ENCODE data around the gene CFAP119.

CFAP119 gene

DNA sequence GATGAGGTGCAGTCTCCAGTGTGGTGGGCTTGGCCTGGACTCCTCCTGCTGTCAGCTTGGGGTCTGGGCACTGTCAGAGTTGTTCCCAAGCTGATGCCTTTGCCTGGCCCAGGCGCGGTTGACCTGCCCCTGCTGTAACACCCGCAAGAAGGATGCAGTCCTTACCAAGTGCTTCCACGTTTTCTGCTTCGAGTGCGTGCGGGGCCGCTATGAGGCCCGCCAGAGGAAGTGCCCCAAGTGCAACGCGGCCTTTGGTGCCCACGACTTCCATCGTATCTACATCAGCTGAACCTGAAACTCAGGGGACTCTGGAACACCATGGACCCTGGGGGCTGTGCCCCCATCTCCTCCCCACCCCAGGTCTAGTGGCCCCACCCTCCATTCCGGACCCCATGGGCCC is 12.0 kb upstream of the CFAP119 start:
- TF ChIP-seq, protein P1, sequence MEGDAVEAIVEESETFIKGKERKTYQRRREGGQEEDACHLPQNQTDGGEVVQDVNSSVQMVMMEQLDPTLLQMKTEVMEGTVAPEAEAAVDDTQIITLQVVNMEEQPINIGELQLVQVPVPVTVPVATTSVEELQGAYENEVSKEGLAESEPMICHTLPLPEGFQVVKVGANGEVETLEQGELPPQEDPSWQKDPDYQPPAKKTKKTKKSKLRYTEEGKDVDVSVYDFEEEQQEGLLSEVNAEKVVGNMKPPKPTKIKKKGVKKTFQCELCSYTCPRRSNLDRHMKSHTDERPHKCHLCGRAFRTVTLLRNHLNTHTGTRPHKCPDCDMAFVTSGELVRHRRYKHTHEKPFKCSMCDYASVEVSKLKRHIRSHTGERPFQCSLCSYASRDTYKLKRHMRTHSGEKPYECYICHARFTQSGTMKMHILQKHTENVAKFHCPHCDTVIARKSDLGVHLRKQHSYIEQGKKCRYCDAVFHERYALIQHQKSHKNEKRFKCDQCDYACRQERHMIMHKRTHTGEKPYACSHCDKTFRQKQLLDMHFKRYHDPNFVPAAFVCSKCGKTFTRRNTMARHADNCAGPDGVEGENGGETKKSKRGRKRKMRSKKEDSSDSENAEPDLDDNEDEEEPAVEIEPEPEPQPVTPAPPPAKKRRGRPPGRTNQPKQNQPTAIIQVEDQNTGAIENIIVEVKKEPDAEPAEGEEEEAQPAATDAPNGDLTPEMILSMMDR (IDR thresholded peaks at IDR 0.05; ENCODE audit: low read length), result no peak
- no peak for TF ChIP-seq EZH2 (IDR thresholded peaks at IDR 0.05; ENCODE audit: borderline replicate concordance, low read length)

DNA sequence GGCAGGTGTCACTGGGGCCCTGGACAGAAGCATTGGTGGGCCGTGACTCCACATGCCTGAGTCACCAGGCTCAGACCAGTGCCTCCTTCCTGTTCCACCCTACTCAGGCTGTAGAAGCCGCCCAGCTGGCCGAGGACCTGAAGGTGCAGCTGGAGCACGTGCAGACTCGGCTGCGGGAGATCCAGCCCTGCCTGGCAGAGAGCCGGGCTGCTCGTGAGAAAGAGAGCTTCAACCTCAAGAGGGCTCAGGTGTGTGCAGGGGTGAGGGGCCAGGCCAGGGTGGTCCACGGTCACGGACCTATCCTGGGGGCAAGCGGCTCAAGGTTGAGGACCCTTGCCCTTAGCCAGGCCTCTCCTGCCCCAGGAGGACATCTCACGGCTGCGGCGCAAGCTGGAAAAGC is 9.9 kb upstream of the CFAP119 start:
- H3F3A ChIP-seq (ENCODE audit: insufficient read depth, low read length), result no peaks in the 10 kb centered on the region
- no peak overlapping the region for H2AFZ ChIP-seq (ENCODE audit: low read length)
- H3K9me2 ChIP-seq (ENCODE audit: low read depth, low read length), result no peaks in the 10 kb centered on the region
- peaks cover 4% of the 10 kb centered on the region for H3K4me1 ChIP-seq (ENCODE audit: insufficient read depth, low read length, severe bottlenecking)
- TF ChIP-seq, protein P1 (IDR thresholded peaks at IDR 0.05; ENCODE audit: low read length), result no peak
- no peak for TF ChIP-seq EZH2 (IDR thresholded peaks at IDR 0.05; ENCODE audit: borderline replicate concordance, low read length)
- H3K36me3 ChIP-seq (ENCODE audit: insufficient read depth, low read length), result peaks cover 82% of the 10 kb centered on the region
- H4K20me1 ChIP-seq (ENCODE audit: insufficient read depth, low read length), result no peaks in the 10 kb centered on the region
- H3K27ac ChIP-seq (ENCODE audit: low read depth, low read length, poor library complexity, severe bottlenecking), result no peak overlapping the region
- no peak overlapping the region for H3K4me3 ChIP-seq (ENCODE audit: low read depth, low read length, poor library complexity, severe bottlenecking)
- H3K27me3 ChIP-seq (ENCODE audit: insufficient read depth, low read length), result no peaks in the 10 kb centered on the region
- H3K79me2 ChIP-seq (ENCODE audit: insufficient read depth, low read length), result no peaks in the 10 kb centered on the region
- no peak overlapping the region for H3K9ac ChIP-seq (ENCODE audit: low read length)
- no peaks in the 10 kb centered on the region for H3K9me3 ChIP-seq (ENCODE audit: low read length)
- no peak overlapping the region for H3K4me2 ChIP-seq (ENCODE audit: low read length)

More for the DNA sequence above, 12.0 kb upstream of the CFAP119 start:
- Histone ChIP-seq H3K9me2 (ENCODE audit: low read depth, low read length) (no peaks in the 10 kb centered on the region), H3F3A (ENCODE audit: insufficient read depth, low read length) (no peaks in the 10 kb centered on the region), H2AFZ (ENCODE audit: low read length) (no peak overlapping the region), H3K9me3 (ENCODE audit: low read length) (no peaks in the 10 kb centered on the region), H3K4me2 (ENCODE audit: low read length) (no peak overlapping the region), H3K4me3 (ENCODE audit: low read depth, low read length, poor library complexity, severe bottlenecking) (no peak overlapping the region), H3K27me3 (ENCODE audit: insufficient read depth, low read length) (no peaks in the 10 kb centered on the region), H3K36me3 (ENCODE audit: insufficient read depth, low read length) (peaks cover 61% of the 10 kb centered on the region), H3K4me1 (ENCODE audit: insufficient read depth, low read length, severe bottlenecking) (no peaks in the 10 kb centered on the region), H3K9ac (ENCODE audit: low read length) (no peak overlapping the region), H3K27ac (ENCODE audit: low read depth, low read length, poor library complexity, severe bottlenecking) (no peak overlapping the region), H4K20me1 (ENCODE audit: insufficient read depth, low read length) (no peaks in the 10 kb centered on the region), H3K79me2 (ENCODE audit: insufficient read depth, low read length) (no peaks in the 10 kb centered on the region)

DNA sequence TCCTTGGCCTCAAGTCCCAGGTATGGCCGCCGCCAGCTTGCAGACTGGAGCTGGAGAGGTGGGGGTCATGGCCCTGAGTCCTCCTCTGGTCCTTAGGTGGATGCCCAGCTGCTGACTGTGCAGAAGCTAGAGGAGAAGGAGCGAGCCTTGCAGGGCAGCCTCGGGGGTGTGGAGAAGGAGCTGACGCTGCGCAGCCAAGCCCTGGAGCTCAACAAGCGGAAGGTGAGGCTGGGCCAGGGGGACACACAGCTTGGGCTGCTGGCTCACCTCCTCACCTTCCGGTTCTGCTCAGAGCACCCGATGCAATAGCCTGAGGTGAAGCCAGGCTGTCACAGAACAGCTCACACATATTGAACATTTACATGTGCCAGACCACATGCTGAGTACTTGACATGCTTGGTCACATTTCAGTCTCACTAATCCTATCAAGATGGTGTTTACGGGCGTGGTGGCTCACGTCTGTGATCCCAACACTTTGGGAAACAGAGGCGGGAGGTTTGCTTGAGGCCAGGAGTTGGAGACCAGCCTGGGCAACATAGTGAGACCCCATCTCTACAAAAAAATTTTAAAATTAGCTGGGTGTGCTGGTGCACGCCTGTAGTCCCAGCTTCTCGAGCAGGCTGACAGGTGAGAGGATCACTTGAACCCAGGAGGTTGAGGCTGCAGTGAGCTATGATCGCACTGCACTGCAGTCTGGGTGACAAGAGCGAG is 7.7 kb upstream of the CFAP119 start:
- Histone ChIP-seq H3K4me3 (ENCODE audit: low read depth, low read length, poor library complexity, severe bottlenecking) (no peak overlapping the region), H3K27me3 (ENCODE audit: insufficient read depth, low read length) (no peaks in the 10 kb centered on the region), H3K9me3 (ENCODE audit: low read length) (no peaks in the 10 kb centered on the region), H3K4me1 (ENCODE audit: insufficient read depth, low read length, severe bottlenecking) (peaks cover 4% of the 10 kb centered on the region), H3K27ac (ENCODE audit: low read depth, low read length, poor library complexity, severe bottlenecking) (no peak overlapping the region), H3K4me2 (ENCODE audit: low read length) (no peak overlapping the region), H4K20me1 (ENCODE audit: insufficient read depth, low read length) (no peaks in the 10 kb centered on the region), H3F3A (ENCODE audit: insufficient read depth, low read length) (no peaks in the 10 kb centered on the region), H3K79me2 (ENCODE audit: insufficient read depth, low read length) (no peaks in the 10 kb centered on the region), H3K9ac (ENCODE audit: low read length) (no peak overlapping the region), H3K36me3 (ENCODE audit: insufficient read depth, low read length) (peaks cover 96% of the 10 kb centered on the region), H3K9me2 (ENCODE audit: low read depth, low read length) (no peaks in the 10 kb centered on the region), H2AFZ (ENCODE audit: low read length) (no peak overlapping the region)
- TF ChIP-seq, protein P1 (IDR thresholded peaks at IDR 0.05; ENCODE audit: low read length), result no peak
- TF ChIP-seq EZH2 (IDR thresholded peaks at IDR 0.05; ENCODE audit: borderline replicate concordance, low read length), result no peak

Measured in OCI-LY1 (cell line).